Cortex of kidney (tissue), 1 donor: ENCODE results near the gene COX4I2.
"Not testable (repeated sequence)": the region's sequence is repeated elsewhere in the genome, so short reads cannot be mapped to it uniquely, and the experiment has no call there.

Source experiments
- DNase-seq: peaks from one replicate; lab custom pipeline; 2025; lab: John Stamatoyannopoulos, UW

COX4I2 gene

GRCh38 chr20:31607640-31608250 lies 30.0 kb upstream of the COX4I2 start:
- DNase-seq, result no peak

- no peak for DNase-seq
Observed at GRCh38 chr20:31608251-31608945, 29.3 kb upstream of the COX4I2 start.

GRCh38 chr20:31612271-31612640 lies 25.5 kb upstream of the COX4I2 start:
- not testable (repeated sequence) for DNase-seq

- DNase-seq, result no peak
Observed at GRCh38 chr20:31615416-31615815, 22.3 kb upstream of the COX4I2 start.

- no peak for DNase-seq
Observed at GRCh38 chr20:31617432-31618104, 20.1 kb upstream of the COX4I2 start.

- DNase-seq, result no peak
Observed at GRCh38 chr20:31620246-31620645, 17.5 kb upstream of the COX4I2 start.

GRCh38 chr20:31623123-31623505 lies 14.6 kb upstream of the COX4I2 start:
- not testable (repeated sequence) for DNase-seq

GRCh38 chr20:31626534-31626933 lies 11.2 kb upstream of the COX4I2 start:
- DNase-seq, result not testable (repeated sequence)

- not testable (repeated sequence) for DNase-seq
Observed at GRCh38 chr20:31628057-31628456, 9.7 kb upstream of the COX4I2 start.

- no peak for DNase-seq
Observed at GRCh38 chr20:31630187-31630790, 7.4 kb upstream of the COX4I2 start.

GRCh38 chr20:31632548-31633338 lies 5.0 kb upstream of the COX4I2 start:
- DNase-seq, result no peak

- no peak for DNase-seq
Observed at GRCh38 chr20:31633339-31633914, 4.3 kb upstream of the COX4I2 start.

GRCh38 chr20:31638317-31638716 lies 605 bp downstream of the COX4I2 start:
- no peak for DNase-seq

- no peak for DNase-seq
Observed at GRCh38 chr20:31638816-31639215, 1.1 kb downstream of the COX4I2 start.

- DNase-seq, result no peak
Observed at GRCh38 chr20:31640259-31640658, 2.5 kb downstream of the COX4I2 start.

GRCh38 chr20:31641391-31641790 lies 3.7 kb downstream of the COX4I2 start:
- no peak for DNase-seq

- DNase-seq, result no peak
Observed at GRCh38 chr20:31642837-31643236, 5.1 kb downstream of the COX4I2 start.

- DNase-seq, result no peak
Observed at GRCh38 chr20:31643522-31643921, 5.8 kb downstream of the COX4I2 start.

- DNase-seq, result no peak
Observed at GRCh38 chr20:31644701-31645100, 7.0 kb downstream of the COX4I2 start.

- DNase-seq, result not testable (repeated sequence)
Observed at GRCh38 chr20:31648104-31648503, 10.4 kb downstream of the COX4I2 start.

- no peak for DNase-seq
Observed at GRCh38 chr20:31652917-31653396, 15.2 kb downstream of the COX4I2 start.

- DNase-seq, result no peak
Observed at GRCh38 chr20:31653561-31653960, 15.8 kb downstream of the COX4I2 start.
